GF-D8 (cell line): Measurements from ENCODE around the gene SYCN.

Experiments used
- DNase-seq: peaks from one replicate; lab custom pipeline; 2025; lab: John Stamatoyannopoulos, UW

Gene SYCN

DNA sequence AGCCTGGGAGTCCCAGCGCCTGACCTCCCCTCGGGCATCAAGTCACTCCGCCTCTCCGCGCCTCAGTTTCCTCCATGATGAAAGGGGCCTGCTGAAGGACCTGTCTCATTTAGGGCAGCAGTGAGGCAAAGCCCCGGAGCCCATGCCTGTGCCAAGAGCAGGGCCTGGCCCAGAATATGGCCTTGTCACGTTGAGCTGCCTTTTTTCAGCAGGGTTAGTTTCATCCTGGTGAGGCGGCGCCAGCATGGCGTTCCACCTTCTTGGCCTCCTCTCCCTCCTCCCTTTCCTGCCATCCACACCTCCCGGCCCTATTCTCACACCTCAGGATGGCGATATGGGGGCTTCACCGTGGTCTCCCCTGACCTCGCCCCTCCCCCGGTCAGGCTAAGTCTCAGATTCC is 48.3 kb downstream of the SYCN start:
- DNase-seq: no peak

GRCh38 chr19:39155114-39155700 is 48.9 kb downstream of the SYCN start:
- DNase-seq: no peak

- no peak for DNase-seq
These were observed 49.4 kb downstream of the SYCN start for GRCh38 chr19:39154629-39155100.

- no peak for DNase-seq
These were observed 49.9 kb downstream of the SYCN start for GRCh38 chr19:39154100-39154628.
